ENCODE measurements around the gene BOC.

The BOC gene

DNA sequence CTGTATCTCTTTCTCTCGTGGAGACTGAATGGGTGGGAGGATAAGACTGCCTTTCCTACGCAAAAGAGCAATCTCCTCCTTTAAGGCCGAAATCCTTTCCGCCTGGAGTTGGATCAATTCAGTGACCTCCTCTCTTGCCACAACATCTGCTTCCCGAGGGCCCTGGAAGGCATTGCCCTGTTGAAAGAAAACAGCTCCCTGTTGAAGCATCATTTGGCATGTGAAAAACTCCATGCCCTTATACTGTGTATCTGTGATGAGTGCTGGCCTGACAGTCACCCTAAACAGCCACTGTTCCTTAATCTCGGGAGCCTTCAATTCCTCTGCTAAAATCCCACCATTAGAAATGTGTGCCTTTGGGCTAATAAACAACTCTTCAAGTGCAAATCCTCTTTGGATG is 80.2 kb downstream of the BOC start:
- Histone ChIP-seq H2AFZ (ENCODE audit: low read depth) (no peak overlapping the region), H3K9ac (no peak overlapping the region)

DNA sequence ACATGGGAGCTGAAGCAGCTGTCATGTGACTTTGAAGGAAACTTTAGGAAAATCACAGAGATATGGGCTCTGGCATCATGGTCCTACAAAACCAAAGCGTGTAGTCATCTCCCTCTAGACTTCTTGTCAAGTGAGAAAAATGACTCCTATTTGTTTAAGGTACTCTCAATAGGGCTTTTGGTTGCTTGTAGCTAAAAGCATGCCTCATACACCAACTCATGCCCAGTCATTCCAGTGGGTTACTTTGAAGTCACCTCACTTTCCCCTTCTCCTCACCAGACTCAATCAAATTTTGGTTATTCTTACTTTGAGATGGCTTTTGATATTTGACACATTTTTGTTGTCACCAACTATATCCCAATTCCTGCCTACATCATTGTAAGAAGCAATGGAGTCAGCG is 81.6 kb downstream of the BOC start:
- Histone ChIP-seq H4K20me1 (ENCODE audit: insufficient read depth) (no peaks in the 10 kb centered on the region), H2AFZ (ENCODE audit: low read depth) (no peak overlapping the region), H3K36me3 (ENCODE audit: insufficient read depth) (no peaks in the 10 kb centered on the region), H3K4me2 (no peak overlapping the region), H3K4me3 (IDR thresholded peaks at IDR 0.05; ENCODE audit: insufficient read depth, low read depth, low read length) (no peak overlapping the region), H3K79me2 (ENCODE audit: insufficient read depth, low read depth) (no peaks in the 10 kb centered on the region), H3K9ac (no peak overlapping the region), H3K4me1 (ENCODE audit: low read depth, poor library complexity, severe bottlenecking) (no peaks in the 10 kb centered on the region), H3K27me3 (ENCODE audit: insufficient read depth, low read depth) (no peaks in the 10 kb centered on the region), H3K27ac (no peak overlapping the region)
- TF ChIP-seq, protein P1, sequence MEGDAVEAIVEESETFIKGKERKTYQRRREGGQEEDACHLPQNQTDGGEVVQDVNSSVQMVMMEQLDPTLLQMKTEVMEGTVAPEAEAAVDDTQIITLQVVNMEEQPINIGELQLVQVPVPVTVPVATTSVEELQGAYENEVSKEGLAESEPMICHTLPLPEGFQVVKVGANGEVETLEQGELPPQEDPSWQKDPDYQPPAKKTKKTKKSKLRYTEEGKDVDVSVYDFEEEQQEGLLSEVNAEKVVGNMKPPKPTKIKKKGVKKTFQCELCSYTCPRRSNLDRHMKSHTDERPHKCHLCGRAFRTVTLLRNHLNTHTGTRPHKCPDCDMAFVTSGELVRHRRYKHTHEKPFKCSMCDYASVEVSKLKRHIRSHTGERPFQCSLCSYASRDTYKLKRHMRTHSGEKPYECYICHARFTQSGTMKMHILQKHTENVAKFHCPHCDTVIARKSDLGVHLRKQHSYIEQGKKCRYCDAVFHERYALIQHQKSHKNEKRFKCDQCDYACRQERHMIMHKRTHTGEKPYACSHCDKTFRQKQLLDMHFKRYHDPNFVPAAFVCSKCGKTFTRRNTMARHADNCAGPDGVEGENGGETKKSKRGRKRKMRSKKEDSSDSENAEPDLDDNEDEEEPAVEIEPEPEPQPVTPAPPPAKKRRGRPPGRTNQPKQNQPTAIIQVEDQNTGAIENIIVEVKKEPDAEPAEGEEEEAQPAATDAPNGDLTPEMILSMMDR (conservative IDR thresholded peaks at IDR 0.05; ENCODE audit: low read depth, low read length) = no peak

More for the DNA sequence above, 80.2 kb downstream of the BOC start:
- no peak overlapping the region for H3K4me3 ChIP-seq (IDR thresholded peaks at IDR 0.05; ENCODE audit: insufficient read depth, low read depth, low read length)
- TF ChIP-seq, protein P1 (conservative IDR thresholded peaks at IDR 0.05; ENCODE audit: low read depth, low read length) = no peak
- H3K36me3 ChIP-seq (ENCODE audit: insufficient read depth) = no peaks in the 10 kb centered on the region
- H3K4me2 ChIP-seq = no peak overlapping the region
- no peak overlapping the region for H3K27ac ChIP-seq
- H3K27me3 ChIP-seq (ENCODE audit: insufficient read depth, low read depth) = no peaks in the 10 kb centered on the region
- no peaks in the 10 kb centered on the region for H3K4me1 ChIP-seq (ENCODE audit: low read depth, poor library complexity, severe bottlenecking)
- H3K79me2 ChIP-seq (ENCODE audit: insufficient read depth, low read depth) = no peaks in the 10 kb centered on the region
- H4K20me1 ChIP-seq (ENCODE audit: insufficient read depth) = no peaks in the 10 kb centered on the region

DNA sequence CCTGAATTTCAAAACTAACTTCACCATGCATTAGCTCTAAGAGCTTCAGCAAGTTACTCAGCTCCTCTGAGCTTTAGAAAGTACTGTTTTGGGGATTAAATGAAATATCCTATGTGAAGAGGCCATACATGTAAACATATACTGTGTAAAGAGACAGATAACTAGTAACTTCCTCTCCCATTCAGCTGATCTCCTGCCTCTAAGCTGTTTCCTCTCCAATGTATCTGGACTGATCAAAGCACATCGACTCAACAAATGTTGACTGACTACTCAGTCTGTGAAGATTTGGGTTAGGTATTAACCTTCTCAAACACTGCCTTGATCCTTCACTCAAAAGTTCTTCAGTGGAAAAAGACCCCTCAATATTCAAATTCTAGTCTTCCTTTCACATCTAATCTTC is 82.0 kb downstream of the BOC start:
- Histone ChIP-seq H3K4me2 (no peak overlapping the region), H3K79me2 (ENCODE audit: insufficient read depth, low read depth) (no peaks in the 10 kb centered on the region), H3K9ac (no peak overlapping the region), H3K27ac (no peak overlapping the region), H3K4me3 (IDR thresholded peaks at IDR 0.05; ENCODE audit: insufficient read depth, low read depth, low read length) (no peak overlapping the region), H3K36me3 (ENCODE audit: insufficient read depth) (no peaks in the 10 kb centered on the region), H3K4me1 (ENCODE audit: low read depth, poor library complexity, severe bottlenecking) (no peaks in the 10 kb centered on the region), H4K20me1 (ENCODE audit: insufficient read depth) (no peaks in the 10 kb centered on the region), H3K27me3 (ENCODE audit: insufficient read depth, low read depth) (no peaks in the 10 kb centered on the region), H2AFZ (ENCODE audit: low read depth) (no peak overlapping the region)
- TF ChIP-seq, protein P1 (conservative IDR thresholded peaks at IDR 0.05; ENCODE audit: low read depth, low read length) = no peak

DNA sequence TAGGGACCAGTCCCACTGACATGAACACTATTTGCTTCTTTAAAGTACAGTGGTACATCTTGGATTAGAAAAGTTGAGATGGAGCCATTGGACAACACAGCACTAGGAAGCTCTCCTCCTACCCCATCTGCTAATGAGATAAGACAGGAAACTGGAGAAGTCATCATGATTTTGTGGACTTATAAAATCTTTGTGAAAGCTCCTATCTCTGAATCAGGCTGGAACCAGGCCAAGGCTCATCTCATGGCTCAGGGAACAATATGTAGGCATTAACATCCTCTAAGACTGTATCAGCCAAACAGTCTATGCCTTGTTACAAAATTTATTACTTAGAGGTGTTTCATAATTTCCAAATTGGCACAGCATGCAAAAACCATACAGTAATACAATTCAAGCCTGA is 84.1 kb downstream of the BOC start:
- Histone ChIP-seq H3K27me3 (ENCODE audit: insufficient read depth, low read depth) (no peaks in the 10 kb centered on the region), H3K4me3 (IDR thresholded peaks at IDR 0.05; ENCODE audit: insufficient read depth, low read depth, low read length) (no peak overlapping the region), H3K9ac (no peak overlapping the region), H3K79me2 (ENCODE audit: insufficient read depth, low read depth) (no peaks in the 10 kb centered on the region), H2AFZ (ENCODE audit: low read depth) (no peak overlapping the region), H3K4me2 (no peak overlapping the region), H3K4me1 (ENCODE audit: low read depth, poor library complexity, severe bottlenecking) (no peaks in the 10 kb centered on the region), H4K20me1 (ENCODE audit: insufficient read depth) (no peaks in the 10 kb centered on the region), H3K27ac (no peak overlapping the region), H3K36me3 (ENCODE audit: insufficient read depth) (no peaks in the 10 kb centered on the region)
- TF ChIP-seq, protein P1 (conservative IDR thresholded peaks at IDR 0.05; ENCODE audit: low read depth, low read length) = no peak

Measured in KMS-11 (cell line).